C4-2B (cell line): ENCODE data around the gene ARF3.

ENCODE experiments used
- ZFX ChIP-seq: fragments of 450-650 bp; IDR thresholded peaks from 2 replicates; pipeline ENCODE4 v1.6.1; 2017
- TF ChIP-seq, protein P1 (sequence below): fragments of 450-650 bp; conservative IDR thresholded peaks from 2 replicates; pipeline ENCODE4 v1.5.1; 2017; ENCODE audit warnings: mild to moderate bottlenecking

DNA sequence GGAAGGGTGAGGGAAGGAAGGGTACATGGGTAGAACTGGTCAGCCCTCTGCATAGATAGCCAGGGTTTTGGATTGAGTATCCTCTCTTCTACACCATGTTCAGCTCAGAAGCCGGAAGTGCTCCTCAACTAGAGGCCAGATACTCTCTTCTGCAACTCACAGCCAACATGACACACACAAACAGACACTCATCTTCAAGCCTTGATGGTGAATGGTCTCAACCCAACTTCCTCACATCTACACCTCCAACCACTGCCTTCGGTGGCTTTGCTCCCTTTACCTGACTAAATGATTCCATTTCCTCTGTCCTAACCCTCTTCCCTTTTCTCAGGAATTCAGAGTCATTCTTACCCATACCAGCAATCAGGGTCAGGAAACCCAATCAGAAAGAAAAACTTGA is 24.4 kb downstream of the ARF3 start:
- TF ChIP-seq, protein P1, sequence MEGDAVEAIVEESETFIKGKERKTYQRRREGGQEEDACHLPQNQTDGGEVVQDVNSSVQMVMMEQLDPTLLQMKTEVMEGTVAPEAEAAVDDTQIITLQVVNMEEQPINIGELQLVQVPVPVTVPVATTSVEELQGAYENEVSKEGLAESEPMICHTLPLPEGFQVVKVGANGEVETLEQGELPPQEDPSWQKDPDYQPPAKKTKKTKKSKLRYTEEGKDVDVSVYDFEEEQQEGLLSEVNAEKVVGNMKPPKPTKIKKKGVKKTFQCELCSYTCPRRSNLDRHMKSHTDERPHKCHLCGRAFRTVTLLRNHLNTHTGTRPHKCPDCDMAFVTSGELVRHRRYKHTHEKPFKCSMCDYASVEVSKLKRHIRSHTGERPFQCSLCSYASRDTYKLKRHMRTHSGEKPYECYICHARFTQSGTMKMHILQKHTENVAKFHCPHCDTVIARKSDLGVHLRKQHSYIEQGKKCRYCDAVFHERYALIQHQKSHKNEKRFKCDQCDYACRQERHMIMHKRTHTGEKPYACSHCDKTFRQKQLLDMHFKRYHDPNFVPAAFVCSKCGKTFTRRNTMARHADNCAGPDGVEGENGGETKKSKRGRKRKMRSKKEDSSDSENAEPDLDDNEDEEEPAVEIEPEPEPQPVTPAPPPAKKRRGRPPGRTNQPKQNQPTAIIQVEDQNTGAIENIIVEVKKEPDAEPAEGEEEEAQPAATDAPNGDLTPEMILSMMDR: no peak
- no peak for TF ChIP-seq ZFX
